ENCODE measurements around the gene HMG20B.
"Not testable (repeated sequence)": the region's sequence is repeated elsewhere in the genome, so short reads cannot be mapped to it uniquely, and the experiment has no call there.

The HMG20B gene

GRCh38 chr19:3572855-3573161, at the start of gene HMG20B:
Gene HMG20B (plus strand): TSS chr19:3572944. CDS start chr19:3573310, 366 bp downstream.
- no peak for DNase-seq

- DNase-seq, result no peak
Measured at GRCh38 chr19:3523361-3524077, 49.2 kb upstream of the HMG20B start.

GRCh38 chr19:3524078-3524842, 48.5 kb upstream of the HMG20B start:
- DNase-seq, result no peak

GRCh38 chr19:3524904-3525451, 47.8 kb upstream of the HMG20B start:
- DNase-seq, result no peak

- DNase-seq, result no peak
Measured at GRCh38 chr19:3526507-3527237, 46.1 kb upstream of the HMG20B start.

GRCh38 chr19:3527238-3527910, 45.4 kb upstream of the HMG20B start:
- DNase-seq, result no peak

GRCh38 chr19:3528080-3528479, 44.7 kb upstream of the HMG20B start:
- DNase-seq, result no peak

GRCh38 chr19:3528539-3529211, 44.1 kb upstream of the HMG20B start:
- DNase-seq, result no peak

GRCh38 chr19:3529299-3529698, 43.4 kb upstream of the HMG20B start:
- not testable (repeated sequence) for DNase-seq

- no peak for DNase-seq
Measured at GRCh38 chr19:3530389-3530788, 42.4 kb upstream of the HMG20B start.

- DNase-seq, result no peak
Measured at GRCh38 chr19:3531716-3532115, 41.0 kb upstream of the HMG20B start.

GRCh38 chr19:3532154-3532786, 40.5 kb upstream of the HMG20B start:
- no peak for DNase-seq

- no peak for DNase-seq
Measured at GRCh38 chr19:3533033-3533432, 39.7 kb upstream of the HMG20B start.

GRCh38 chr19:3533563-3534216, 39.1 kb upstream of the HMG20B start:
- no peak for DNase-seq

GRCh38 chr19:3534375-3535234, 38.1 kb upstream of the HMG20B start:
- DNase-seq, result no peak

- DNase-seq, result no peak
Measured at GRCh38 chr19:3535235-3535535, 37.6 kb upstream of the HMG20B start.

GRCh38 chr19:3535563-3535965, 37.2 kb upstream of the HMG20B start:
- no peak for DNase-seq

GRCh38 chr19:3535981-3536380, 36.8 kb upstream of the HMG20B start:
- DNase-seq, result no peak

- DNase-seq, result no peak
Measured at GRCh38 chr19:3536429-3537100, 36.2 kb upstream of the HMG20B start.

GRCh38 chr19:3537101-3537437, 35.7 kb upstream of the HMG20B start:
- no peak for DNase-seq
